ENCODE data around the gene USP20. TPM values are rescaled to one million over a fixed set of nuclear protein-coding genes. Genes with fewer than 3 reads are reported as not detected.
A peak's percentile ranks its signal among the peaks of the same experiment; 100 is the strongest.

The USP20 gene
- total RNA-seq, 1 experiment from 2014 or later: 17.1 TPM

DNA sequence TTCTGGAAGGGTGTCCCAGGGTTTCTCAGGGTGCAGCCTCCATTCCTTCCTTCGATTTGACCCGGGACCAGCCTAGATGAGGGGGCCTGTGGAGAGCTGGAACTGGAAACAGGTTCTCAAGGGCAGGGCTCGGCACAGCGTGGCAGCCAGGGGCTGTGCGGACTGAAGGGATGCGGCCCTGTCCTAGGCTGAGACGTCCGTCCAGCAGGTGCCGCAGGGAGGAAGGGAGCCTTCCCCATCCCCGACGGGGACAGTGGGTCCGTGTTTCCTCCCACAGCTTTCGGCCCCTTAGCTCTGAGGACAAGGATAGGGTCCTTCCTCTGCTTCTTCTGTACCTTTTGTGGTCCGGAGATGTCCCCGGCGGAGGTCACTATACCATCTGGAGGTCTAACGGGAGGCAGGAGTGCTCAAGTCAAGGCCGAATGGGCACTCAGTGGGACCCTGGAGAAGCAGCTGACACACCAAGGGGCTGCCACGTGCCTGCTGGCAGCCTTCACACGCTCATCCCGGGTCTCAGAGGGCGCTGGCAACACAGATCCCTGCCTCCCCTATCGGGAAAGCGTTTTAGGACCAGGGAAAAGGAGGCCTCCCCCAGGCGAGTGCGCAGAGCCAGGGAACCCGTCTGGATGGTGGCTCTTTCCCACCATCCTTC is 49.9 kb downstream of the USP20 start:
- CTCF ChIA-PET: interaction anchor here (0.5 to 2.2 kb wide), 25 partner anchors 8 to 738 kb away, joined by 3 to 8 read pairs (median 3); partner anchors contain the start of gene GPR107
- POLR2A ChIA-PET: interaction anchor here (0.6 to 1.6 kb wide), 9 partner anchors 40 to 397 kb away, joined by 3 to 9 read pairs (median 3); partner anchors contain the start of gene GPR107
- Mint-ChIP-seq H3K9me3 (ENCODE audit: unreplicated experiment) (no peaks in the 10 kb centered on the region), H3K36me3 (ENCODE audit: insufficient read depth, unreplicated experiment) (peaks cover 13% of the 10 kb centered on the region), H3K27ac (ENCODE audit: low read depth, unreplicated experiment) (no peak overlapping the region), H3K4me3 (ENCODE audit: unreplicated experiment) (peak overlapping the region; percentile 65), H3K27me3 (ENCODE audit: insufficient read depth, unreplicated experiment) (no peaks in the 10 kb centered on the region), H3K4me1 (ENCODE audit: insufficient read depth, unreplicated experiment) (peaks cover 5% of the 10 kb centered on the region)
- intact Hi-C loops (cut with micrococcal nuclease): loop anchor here (1.0 to 5.0 kb wide), 3 partner anchors 157 to 352 kb away; no protein-coding TSS in a partner anchor
- no TSS peak for BruUV-seq (replicated peaks)
- peak; percentile 23 for DNase-seq (ENCODE audit: unreplicated experiment)
- TF ChIP-seq, protein P1, sequence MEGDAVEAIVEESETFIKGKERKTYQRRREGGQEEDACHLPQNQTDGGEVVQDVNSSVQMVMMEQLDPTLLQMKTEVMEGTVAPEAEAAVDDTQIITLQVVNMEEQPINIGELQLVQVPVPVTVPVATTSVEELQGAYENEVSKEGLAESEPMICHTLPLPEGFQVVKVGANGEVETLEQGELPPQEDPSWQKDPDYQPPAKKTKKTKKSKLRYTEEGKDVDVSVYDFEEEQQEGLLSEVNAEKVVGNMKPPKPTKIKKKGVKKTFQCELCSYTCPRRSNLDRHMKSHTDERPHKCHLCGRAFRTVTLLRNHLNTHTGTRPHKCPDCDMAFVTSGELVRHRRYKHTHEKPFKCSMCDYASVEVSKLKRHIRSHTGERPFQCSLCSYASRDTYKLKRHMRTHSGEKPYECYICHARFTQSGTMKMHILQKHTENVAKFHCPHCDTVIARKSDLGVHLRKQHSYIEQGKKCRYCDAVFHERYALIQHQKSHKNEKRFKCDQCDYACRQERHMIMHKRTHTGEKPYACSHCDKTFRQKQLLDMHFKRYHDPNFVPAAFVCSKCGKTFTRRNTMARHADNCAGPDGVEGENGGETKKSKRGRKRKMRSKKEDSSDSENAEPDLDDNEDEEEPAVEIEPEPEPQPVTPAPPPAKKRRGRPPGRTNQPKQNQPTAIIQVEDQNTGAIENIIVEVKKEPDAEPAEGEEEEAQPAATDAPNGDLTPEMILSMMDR (IDR thresholded peaks at IDR 0.05; ENCODE audit: unreplicated experiment): no peak

DNA sequence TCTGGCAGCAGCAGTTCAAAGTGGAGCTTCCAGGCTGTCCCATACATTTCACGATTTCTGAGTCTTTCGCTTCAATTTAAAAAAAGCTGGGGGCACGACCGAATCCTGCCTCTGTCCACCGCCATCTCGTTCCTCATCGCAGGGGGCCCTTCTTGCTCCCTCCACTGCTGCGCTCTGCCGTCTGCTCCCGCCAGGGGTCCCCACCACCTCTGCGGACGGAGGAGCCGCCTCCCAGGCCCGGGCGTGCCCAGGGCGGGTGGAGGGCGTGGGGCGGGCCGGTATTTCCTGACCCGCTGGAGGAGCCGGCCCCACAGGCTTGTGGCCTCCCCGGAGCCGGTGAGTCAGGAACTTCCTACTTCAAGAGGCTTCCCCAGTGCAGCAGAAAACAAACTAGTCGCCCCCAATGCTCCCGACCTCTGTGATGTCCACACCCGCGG is 50.4 kb downstream of the USP20 start:
- peaks cover 5% of the 10 kb centered on the region for H3K4me1 Mint-ChIP-seq (ENCODE audit: insufficient read depth, unreplicated experiment)
- no peaks in the 10 kb centered on the region for H3K27me3 Mint-ChIP-seq (ENCODE audit: insufficient read depth, unreplicated experiment)
- ChIA-PET POLR2A (interaction anchor here (0.6 to 1.6 kb wide), 6 partner anchors 83 to 396 kb away, joined by 3 to 9 read pairs (median 4); partner anchors contain the start of gene GPR107), CTCF (interaction anchor here (0.6 to 2.2 kb wide), 22 partner anchors 8 to 355 kb away, joined by 3 to 8 read pairs (median 3); partner anchors contain the start of gene GPR107)
- H3K4me3 Mint-ChIP-seq (ENCODE audit: unreplicated experiment): peak overlapping the region; percentile 65
- no peaks in the 10 kb centered on the region for H3K9me3 Mint-ChIP-seq (ENCODE audit: unreplicated experiment)
- BruUV-seq (replicated peaks): no TSS peak
- TF ChIP-seq, protein P1 (IDR thresholded peaks at IDR 0.05; ENCODE audit: unreplicated experiment): peak; percentile 88
- intact Hi-C loops (cut with micrococcal nuclease): loop anchor here (1.0 to 5.0 kb wide), 3 partner anchors 157 to 352 kb away; no protein-coding TSS in a partner anchor
- peaks cover 13% of the 10 kb centered on the region for H3K36me3 Mint-ChIP-seq (ENCODE audit: insufficient read depth, unreplicated experiment)
- DNase-seq (ENCODE audit: unreplicated experiment): peak; percentile 91
- no peak overlapping the region for H3K27ac Mint-ChIP-seq (ENCODE audit: low read depth, unreplicated experiment)

- CTCF ChIA-PET: interaction anchor here (0.5 to 2.2 kb wide), 11 partner anchors 9 to 354 kb away, joined by 3 to 8 read pairs (median 4); no protein-coding TSS in a partner anchor
- Mint-ChIP-seq H3K27ac (ENCODE audit: low read depth, unreplicated experiment) (no peak overlapping the region), H3K4me3 (ENCODE audit: unreplicated experiment) (peak overlapping the region; percentile 65), H3K9me3 (ENCODE audit: unreplicated experiment) (no peaks in the 10 kb centered on the region), H3K4me1 (ENCODE audit: insufficient read depth, unreplicated experiment) (peaks cover 5% of the 10 kb centered on the region), H3K36me3 (ENCODE audit: insufficient read depth, unreplicated experiment) (peaks cover 13% of the 10 kb centered on the region), H3K27me3 (ENCODE audit: insufficient read depth, unreplicated experiment) (no peaks in the 10 kb centered on the region)
- intact Hi-C loops (cut with micrococcal nuclease): loop anchor here (5.0 kb wide), 1 partner anchor 351 kb away; no protein-coding TSS in a partner anchor
- no TSS peak for BruUV-seq (replicated peaks)
- TF ChIP-seq, protein P1 (IDR thresholded peaks at IDR 0.05; ENCODE audit: unreplicated experiment): no peak
- POLR2A ChIA-PET: interaction anchor here (0.5 to 1.6 kb wide), 6 partner anchors 17 to 226 kb away, joined by 3 to 9 read pairs (median 3); partner anchors contain the start of gene GPR107
- no peak for DNase-seq (ENCODE audit: unreplicated experiment)
Measured at GRCh38 chr9:129886226-129887174, 51.2 kb downstream of the USP20 start.

Measured in MCF 10A (cell line).